GM19193 (cell line): ENCODE measurements around the gene TSSK6.

Experiments used
- POLR2A ChIP-seq: IDR thresholded peaks from 4 replicates; pipeline ENCODE4 v1.6.1; 2011; ENCODE audit not compliant: insufficient read depth, insufficient read length; ENCODE audit errors: extremely low read depth

TSSK6 gene

GRCh38 chr19:19482809-19483596 lies 32.3 kb downstream of the TSSK6 start:
- TF ChIP-seq POLR2A = no peak

GRCh38 chr19:19480688-19481087 lies 34.7 kb downstream of the TSSK6 start:
- TF ChIP-seq POLR2A = no peak

GRCh38 chr19:19477705-19478383 lies 37.5 kb downstream of the TSSK6 start:
- TF ChIP-seq POLR2A = no peak

DNA sequence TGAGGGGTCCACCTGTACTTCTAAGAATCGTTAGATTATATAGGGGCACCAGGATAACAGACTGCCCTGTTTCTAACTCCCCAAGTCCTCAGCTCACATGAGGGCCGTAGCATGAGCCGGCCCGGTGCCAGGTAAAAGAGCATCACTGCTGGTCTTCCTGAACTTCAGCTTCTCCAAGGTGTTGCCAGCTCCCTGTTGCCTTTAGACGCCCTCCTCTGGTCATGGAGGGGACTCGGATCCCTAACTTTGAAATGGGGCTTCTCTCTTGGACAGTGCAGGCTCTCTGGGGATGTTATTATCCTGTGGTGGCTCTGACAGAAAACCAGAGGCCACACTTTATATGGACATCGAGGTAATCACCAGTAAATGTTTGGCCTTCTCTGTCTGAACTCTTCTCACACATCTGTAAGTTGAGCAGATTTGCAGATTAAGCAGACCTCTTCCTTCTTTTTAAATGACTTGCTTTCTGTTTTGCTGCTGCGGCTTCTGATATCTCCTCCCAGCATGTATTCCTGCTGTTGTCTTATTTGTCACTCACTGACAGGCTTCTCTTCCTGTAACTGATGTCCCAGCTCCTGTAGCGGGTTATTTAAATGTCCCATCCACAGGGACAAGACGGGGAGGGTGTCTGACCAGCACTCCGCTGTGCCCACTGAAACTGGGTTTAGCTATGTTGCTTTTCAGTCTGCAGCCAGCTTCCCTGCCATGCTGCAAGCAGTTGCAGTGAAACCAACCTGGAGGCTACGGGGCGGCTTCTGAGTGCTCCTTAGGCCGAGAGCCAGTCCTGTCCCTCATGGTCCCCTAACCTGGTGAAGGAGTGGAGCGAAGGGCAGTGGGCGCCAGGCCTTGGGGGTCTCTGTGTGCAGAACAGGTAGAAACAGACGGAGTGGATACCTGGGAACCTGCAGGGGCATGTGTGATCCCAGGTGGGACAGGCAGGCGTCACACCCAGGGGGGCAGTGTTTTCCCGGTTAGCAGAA lies 39.2 kb downstream of the TSSK6 start:
- no peak for TF ChIP-seq POLR2A

- TF ChIP-seq POLR2A = no peak
Measured at GRCh38 chr19:19475015-19475765, 40.2 kb downstream of the TSSK6 start.

DNA sequence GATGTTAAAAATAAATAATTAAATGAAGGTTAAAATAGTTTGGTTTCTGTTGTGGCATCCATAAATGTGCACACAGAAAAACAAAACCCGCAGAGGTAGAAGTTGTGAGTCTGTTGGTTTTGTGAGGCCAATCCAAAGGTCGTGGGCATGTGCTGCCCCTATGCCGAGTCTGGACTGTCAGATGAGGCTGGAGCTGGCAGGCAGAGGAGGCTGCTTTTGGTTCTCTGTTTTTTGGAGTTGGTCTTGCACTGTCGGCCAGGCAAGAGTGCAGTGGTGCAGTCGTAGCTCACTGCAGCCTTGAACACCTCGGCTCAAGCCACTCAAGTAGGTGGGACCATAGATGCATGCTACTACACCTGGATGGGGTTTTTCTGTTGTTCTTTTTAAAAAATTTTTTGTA lies 43.7 kb downstream of the TSSK6 start:
- no peak for TF ChIP-seq POLR2A

DNA sequence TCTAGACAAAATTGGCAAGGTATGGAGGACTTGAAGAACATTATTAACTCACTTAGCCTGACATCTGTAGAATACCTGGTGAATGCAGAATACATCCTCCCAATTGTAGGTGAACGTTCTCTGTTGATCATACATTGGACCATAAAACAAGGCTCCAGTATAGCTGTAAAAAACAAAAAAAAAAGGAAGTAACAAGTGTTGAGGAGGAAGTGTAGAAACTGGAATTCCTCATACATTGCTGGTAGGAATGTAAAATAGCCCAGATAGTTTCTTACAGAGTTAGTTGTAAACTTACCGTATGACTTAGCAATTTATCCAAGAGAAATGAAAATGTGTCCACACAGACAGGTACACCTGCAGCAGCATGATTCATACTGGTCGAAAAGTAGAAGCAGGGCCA lies 44.8 kb downstream of the TSSK6 start:
- no peak for TF ChIP-seq POLR2A

DNA sequence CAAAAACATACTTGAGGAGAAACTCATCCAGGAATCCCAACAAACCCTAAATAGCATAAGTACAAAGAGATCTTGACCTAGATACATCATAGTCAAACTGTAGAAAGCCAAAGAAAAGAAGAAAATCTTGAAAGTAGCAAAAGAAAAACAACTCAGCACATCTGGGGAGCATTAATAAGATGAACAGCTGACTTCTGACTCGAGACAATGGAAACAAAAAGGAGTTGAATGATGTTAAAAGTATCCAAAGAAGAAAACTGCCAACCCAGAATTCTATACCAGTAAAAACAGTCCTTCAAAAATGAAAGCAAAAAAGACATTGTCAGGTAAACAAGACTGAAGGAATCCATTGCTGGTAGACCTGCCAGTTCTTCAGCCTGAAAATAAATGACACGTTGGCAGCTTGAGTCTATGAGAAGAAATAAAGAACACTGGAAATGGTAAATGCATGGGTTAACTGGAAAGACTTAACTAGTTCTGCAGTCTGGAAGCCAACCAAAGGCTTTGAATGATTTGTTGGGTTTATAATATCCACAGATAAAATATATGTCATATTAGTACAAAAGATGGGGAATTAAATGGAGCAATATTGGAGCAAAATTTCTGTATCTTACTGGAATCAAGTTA lies 46.8 kb downstream of the TSSK6 start:
- TF ChIP-seq POLR2A = no peak

DNA sequence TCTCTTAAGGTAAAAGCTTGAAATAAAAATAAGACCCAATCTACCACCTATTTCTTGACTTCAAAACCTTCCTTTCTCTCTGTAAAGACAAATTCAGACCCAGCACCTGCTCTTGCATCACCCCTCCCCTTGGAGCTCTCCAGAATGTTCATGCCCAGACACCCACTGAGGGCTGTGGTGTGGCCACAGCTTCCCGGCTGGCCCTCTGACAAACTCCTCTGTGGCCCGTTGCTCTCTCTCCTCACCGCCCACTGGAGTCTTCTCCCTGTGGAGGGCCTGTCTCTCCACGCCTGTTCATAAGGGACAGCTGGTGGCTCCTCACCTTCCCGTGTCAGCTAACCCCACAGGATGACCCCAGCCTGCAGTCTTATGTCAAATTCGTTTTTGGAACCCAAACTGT lies 49.1 kb downstream of the TSSK6 start:
- TF ChIP-seq POLR2A = no peak

GRCh38 chr19:19465436-19466070 lies 49.8 kb downstream of the TSSK6 start:
- TF ChIP-seq POLR2A = no peak

DNA sequence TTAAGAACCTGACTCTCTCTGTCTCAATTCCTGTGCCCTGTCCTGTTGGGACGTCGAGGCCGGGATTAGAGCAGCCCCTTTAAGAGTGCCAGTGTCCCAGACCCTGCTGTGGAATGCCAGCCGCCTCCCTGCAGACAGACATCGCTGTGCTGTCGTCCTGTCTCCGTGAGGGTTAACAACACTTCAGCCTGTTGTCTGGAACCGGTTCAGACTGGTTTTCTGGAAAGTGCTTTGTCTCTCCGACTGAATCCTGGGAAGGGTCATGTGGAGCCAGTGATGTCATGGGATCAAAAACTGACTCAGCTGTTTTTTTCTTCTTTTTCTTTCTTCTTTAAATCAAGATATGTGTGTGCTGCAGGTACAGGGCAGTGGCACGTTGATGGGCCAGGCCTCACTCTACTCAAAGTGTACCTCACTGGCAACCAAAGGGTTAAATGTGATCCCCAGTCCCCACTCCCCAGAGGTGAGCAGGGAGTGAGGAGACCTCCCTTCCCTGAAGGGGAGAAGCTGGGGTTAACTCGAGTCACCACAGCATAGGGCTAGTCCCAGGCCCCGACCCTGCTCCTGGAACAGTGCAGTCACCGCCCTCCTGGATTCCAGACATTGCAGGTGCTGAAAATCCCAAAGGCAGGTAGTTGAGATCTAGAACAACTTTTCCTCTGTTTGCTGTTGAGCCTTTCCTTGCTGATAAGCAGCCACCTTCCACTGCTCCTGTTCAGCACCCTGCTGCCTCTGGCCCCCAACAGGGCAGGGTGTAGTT lies 50.8 kb downstream of the TSSK6 start:
- no peak for TF ChIP-seq POLR2A
